ENCODE results near the gene MAPKBP1.

MAPKBP1 gene

GRCh38 chr15:41809526-41810220, 35.4 kb downstream of the MAPKBP1 start:
- no peak for DNase-seq

GRCh38 chr15:41810651-41811431, 36.6 kb downstream of the MAPKBP1 start:
- DNase-seq: peak in 1 of 5 experiments; percentile 19

- DNase-seq: peak; percentile 44 to 81 (median 61)
Measured at GRCh38 chr15:41811432-41812195, 37.3 kb downstream of the MAPKBP1 start.

- DNase-seq: no peak
Measured at GRCh38 chr15:41812820-41813375, 38.6 kb downstream of the MAPKBP1 start.

- DNase-seq: no peak
Measured at GRCh38 chr15:41813426-41813825, 39.1 kb downstream of the MAPKBP1 start.

- no peak for DNase-seq
Measured at GRCh38 chr15:41814534-41814933, 40.2 kb downstream of the MAPKBP1 start.

GRCh38 chr15:41816788-41817187, 42.5 kb downstream of the MAPKBP1 start:
- no peak for DNase-seq

- no peak for DNase-seq
Measured at GRCh38 chr15:41817327-41817726, 43.0 kb downstream of the MAPKBP1 start.

GRCh38 chr15:41817781-41818180, 43.5 kb downstream of the MAPKBP1 start:
- DNase-seq: no peak

GRCh38 chr15:41819455-41820050, 45.3 kb downstream of the MAPKBP1 start:
- DNase-seq: no peak

GRCh38 chr15:41820791-41821423, 46.6 kb downstream of the MAPKBP1 start:
- DNase-seq: no peak

- no peak for DNase-seq
Measured at GRCh38 chr15:41821831-41822230, 47.5 kb downstream of the MAPKBP1 start.

GRCh38 chr15:41822471-41822870, 48.2 kb downstream of the MAPKBP1 start:
- no peak for DNase-seq

- DNase-seq: no peak
Measured at GRCh38 chr15:41822957-41823356, 48.7 kb downstream of the MAPKBP1 start.

- no peak for DNase-seq
Measured at GRCh38 chr15:41823502-41823901, 49.2 kb downstream of the MAPKBP1 start.

GRCh38 chr15:41824062-41824745, 49.9 kb downstream of the MAPKBP1 start:
- no peak for DNase-seq

- no peak for DNase-seq
Measured at GRCh38 chr15:41825145-41825544, 50.9 kb downstream of the MAPKBP1 start.

GRCh38 chr15:41825572-41826535, 51.6 kb downstream of the MAPKBP1 start:
- no peak for DNase-seq

GRCh38 chr15:41827290-41827879, 53.1 kb downstream of the MAPKBP1 start:
- peak; percentile 7 to 44 (median 24) for DNase-seq
